ENCODE data around the gene TSPAN2.
A peak's percentile ranks its signal among the peaks of the same experiment; 100 is the strongest.

The TSPAN2 gene

DNA sequence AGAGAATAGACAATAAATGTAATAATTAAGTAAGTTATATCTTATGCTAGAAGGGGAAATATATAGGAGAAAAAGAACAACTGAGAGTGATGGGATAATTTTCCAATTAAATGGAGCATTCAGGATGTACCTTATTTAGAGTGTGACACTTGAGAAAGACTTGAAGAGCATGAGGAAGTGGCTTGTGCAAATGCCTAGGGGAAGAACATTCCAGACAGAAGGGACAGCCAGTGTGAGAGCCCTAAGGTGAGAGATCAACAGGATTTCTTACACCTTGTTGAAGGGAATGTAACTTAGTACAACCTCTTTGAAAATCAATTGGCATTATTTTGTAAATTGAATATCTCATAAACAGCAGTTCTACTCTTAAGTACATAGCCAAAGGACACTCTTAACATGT lies 28.8 kb upstream of the TSPAN2 start:
- in situ Hi-C loops (cut with MboI; ENCODE audit: low pct_unique_long_range_greater_than_20kb, low sequenced_read_pairs): loop anchor here (25.0 kb wide), 1 partner anchor 131 kb away; no protein-coding TSS in a partner anchor
- DNase-seq: no peak

DNA sequence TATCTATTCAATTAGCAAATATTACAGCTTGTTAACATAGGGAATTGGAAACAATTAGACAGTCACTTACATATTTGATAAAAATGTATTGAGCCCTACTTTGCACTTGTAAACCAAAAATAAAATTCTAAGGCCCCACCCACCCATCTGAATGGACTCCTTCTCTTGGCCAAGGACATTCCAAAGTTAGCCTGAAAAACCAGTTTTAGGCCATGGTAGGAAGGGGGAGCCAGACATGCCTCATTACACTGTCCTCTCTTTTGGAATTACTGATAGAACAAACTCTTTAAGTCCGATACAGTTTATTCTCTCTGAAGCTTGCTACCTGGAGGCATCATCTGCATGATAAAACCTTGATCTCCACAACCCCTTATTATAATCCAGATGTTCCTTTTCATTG lies 28.0 kb upstream of the TSPAN2 start:
- no peak for DNase-seq
- in situ Hi-C loops (cut with MboI; ENCODE audit: low pct_unique_long_range_greater_than_20kb, low sequenced_read_pairs): loop anchor here (25.0 kb wide), 1 partner anchor 130 kb away; no protein-coding TSS in a partner anchor

- DNase-seq: no peak
- in situ Hi-C loops (cut with MboI; ENCODE audit: low pct_unique_long_range_greater_than_20kb, low sequenced_read_pairs): loop anchor here (25.0 kb wide), 1 partner anchor 129 kb away; no protein-coding TSS in a partner anchor
Observed at GRCh38 chr1:115116512-115116911, 27.2 kb upstream of the TSPAN2 start.

DNA sequence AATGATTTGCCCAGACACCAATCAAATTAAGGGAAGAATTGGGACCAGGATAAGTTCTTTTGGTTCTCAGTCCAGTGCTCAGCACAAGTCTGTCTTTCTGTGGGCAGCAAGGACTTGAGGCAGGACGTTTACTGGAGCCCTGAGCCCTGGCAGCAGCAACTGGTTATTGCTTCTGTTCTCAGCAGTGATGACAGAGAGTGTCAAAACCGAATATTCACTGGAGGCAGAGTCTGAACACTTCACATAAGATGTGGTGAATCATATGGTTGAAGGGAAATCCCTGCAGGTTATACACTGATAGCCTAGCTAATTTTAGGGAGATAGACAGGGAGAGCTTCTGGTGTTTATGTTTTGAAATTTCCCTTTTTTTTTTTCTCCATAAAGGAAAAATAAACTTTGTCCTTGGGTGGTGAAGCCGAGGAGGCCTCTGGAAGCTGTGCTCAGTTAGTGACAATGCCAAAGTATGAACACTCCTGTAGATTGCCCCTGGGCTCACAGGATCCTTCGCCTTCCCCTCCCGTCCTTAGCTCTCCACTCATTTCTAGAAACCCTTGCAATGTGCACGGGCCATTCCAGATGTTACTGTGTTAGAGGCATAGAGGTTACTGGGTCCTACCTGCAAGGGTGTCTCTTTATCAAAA lies 26.3 kb upstream of the TSPAN2 start:
- no peak for DNase-seq
- in situ Hi-C loops (cut with MboI; ENCODE audit: low pct_unique_long_range_greater_than_20kb, low sequenced_read_pairs): loop anchor here (25.0 kb wide), 1 partner anchor 128 kb away; no protein-coding TSS in a partner anchor

DNA sequence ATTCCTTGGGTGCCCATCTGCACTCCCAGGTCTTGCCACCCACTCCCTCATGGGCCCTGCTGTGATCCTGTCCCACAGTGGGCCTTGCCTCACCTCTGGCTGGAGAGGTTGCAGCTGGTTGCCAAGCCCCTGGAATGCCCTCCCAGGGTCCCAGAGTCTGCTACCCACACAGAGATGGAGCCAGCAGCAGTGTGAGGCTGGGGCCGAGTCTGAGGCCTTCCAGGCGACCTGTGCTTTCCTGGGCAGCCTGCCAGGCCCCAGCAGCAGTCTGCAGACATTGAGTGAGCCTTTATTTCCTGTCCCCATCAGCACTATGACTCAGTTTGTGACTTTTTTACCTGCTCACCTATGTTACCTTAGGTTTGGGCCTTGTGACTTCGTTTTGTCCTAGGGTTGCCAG lies 25.0 kb upstream of the TSPAN2 start:
- in situ Hi-C loops (cut with MboI; ENCODE audit: low pct_unique_long_range_greater_than_20kb, low sequenced_read_pairs): loop anchor here (25.0 kb wide), 1 partner anchor 127 kb away; no protein-coding TSS in a partner anchor
- DNase-seq: no peak

GRCh38 chr1:115113766-115114165 lies 24.5 kb upstream of the TSPAN2 start:
- in situ Hi-C loops (cut with MboI; ENCODE audit: low pct_unique_long_range_greater_than_20kb, low sequenced_read_pairs): loop anchor here (25.0 kb wide), 1 partner anchor 126 kb away; no protein-coding TSS in a partner anchor
- DNase-seq: no peak

DNA sequence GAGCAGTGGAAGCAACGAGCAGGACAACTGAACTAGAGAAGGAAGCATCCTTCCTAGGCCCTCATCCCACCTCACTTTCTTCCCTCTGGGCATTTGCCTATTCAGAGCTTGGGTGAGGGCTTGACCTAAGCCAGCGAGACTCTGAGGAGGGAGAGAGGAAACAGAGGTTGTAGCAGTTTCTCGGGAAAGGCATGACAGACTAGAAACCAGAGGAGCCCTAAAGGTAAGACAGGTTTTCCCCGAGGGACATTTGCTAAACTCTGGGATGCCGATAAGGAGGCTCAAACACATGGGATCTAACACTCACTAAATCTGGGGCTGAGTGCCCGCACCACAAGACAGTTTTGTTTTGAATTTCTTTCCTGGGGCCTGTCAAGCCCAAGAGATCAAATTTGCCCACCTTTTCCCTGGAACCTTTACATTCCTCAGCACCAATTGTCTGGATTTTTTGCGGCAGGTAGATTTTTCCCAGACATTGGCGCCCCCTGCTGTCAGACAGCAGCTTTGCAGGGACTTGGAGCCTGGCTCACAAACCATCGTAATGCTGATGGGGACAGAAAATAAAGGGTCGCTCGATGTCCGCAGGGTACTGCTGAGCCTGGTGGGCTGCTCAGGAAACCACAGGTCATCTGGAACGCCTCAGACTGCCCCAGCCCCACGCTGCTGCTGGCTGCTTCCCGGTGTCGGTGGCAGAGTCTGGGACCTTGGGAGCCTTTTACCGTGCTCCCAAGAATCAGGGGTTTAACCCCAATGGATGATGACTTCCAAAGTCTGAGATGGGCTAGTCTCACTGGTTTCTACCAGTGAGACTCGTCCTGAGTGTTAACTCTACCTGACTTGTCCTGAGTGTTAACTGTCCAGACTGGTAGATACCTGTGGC lies 23.4 kb upstream of the TSPAN2 start:
- peak; percentile 56 for DNase-seq
- in situ Hi-C loops (cut with MboI; ENCODE audit: low pct_unique_long_range_greater_than_20kb, low sequenced_read_pairs): loop anchor here (25.0 kb wide), 1 partner anchor 125 kb away; no protein-coding TSS in a partner anchor

GRCh38 chr1:115107516-115108260 lies 18.4 kb upstream of the TSPAN2 start:
- no peak for DNase-seq
- in situ Hi-C loops (cut with MboI; ENCODE audit: low pct_unique_long_range_greater_than_20kb, low sequenced_read_pairs): loop anchor here (25.0 kb wide), 1 partner anchor 120 kb away; no protein-coding TSS in a partner anchor

DNA sequence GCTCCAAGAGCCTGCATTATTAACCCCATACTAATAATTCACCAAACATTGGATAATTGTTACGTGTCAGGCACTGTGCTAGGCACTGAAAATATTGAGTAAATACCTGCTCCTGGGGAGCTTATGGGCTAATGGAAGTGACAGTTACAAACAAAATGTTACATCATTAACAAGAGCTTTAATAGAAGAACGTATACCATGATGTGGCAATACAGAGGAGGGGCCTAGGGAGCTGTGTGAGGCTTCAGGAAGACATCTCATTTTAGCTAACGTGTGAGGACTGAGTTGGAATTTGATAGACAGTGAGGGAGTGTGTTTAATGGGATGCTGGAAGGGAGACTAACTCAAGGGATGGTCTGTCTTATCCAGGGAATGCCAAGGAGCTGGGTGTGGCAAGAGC lies 16.5 kb upstream of the TSPAN2 start:
- in situ Hi-C loops (cut with MboI; ENCODE audit: low pct_unique_long_range_greater_than_20kb, low sequenced_read_pairs): loop anchor here (25.0 kb wide), 1 partner anchor 119 kb away; no protein-coding TSS in a partner anchor
- no peak for DNase-seq

- in situ Hi-C loops (cut with MboI; ENCODE audit: low pct_unique_long_range_greater_than_20kb, low sequenced_read_pairs): loop anchor here (25.0 kb wide), 1 partner anchor 112 kb away; no protein-coding TSS in a partner anchor
Observed at GRCh38 chr1:115099693-115100050, 10.4 kb upstream of the TSPAN2 start.

GRCh38 chr1:115098979-115099692 lies 9.8 kb upstream of the TSPAN2 start:
- peak; percentile 69 for DNase-seq
- in situ Hi-C loops (cut with MboI; ENCODE audit: low pct_unique_long_range_greater_than_20kb, low sequenced_read_pairs): no loop called here

More at GRCh38 chr1:115099693-115100050, 10.4 kb upstream of the TSPAN2 start:
- DNase-seq: no peak

GRCh38 chr1:115092175-115092574 lies 2.9 kb upstream of the TSPAN2 start:
- DNase-seq: no peak
- in situ Hi-C loops (cut with MboI; ENCODE audit: low pct_unique_long_range_greater_than_20kb, low sequenced_read_pairs): no loop called here

- in situ Hi-C loops (cut with MboI; ENCODE audit: low pct_unique_long_range_greater_than_20kb, low sequenced_read_pairs): no loop called here
- DNase-seq: peak; percentile 11
Observed at GRCh38 chr1:115091572-115091971, 2.3 kb upstream of the TSPAN2 start.

DNA sequence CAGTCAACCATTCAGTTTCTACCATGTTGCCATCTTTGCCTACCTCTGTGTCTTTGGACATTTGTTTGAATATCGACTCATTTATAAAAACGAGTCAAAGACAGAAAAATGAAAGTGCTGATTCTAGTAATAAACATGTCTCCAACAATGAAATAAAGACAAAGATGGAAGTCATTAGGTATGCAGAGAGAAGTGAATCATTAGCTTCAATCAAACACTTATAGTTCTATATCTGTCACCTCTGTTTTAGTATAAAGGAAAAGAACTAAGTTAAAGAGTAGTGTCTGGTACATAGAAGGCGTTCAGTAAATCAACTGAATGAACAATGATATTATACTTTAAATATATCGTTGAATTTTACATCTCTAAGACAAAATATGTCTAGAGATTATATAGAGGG lies 1.7 kb upstream of the TSPAN2 start:
- in situ Hi-C loops (cut with MboI; ENCODE audit: low pct_unique_long_range_greater_than_20kb, low sequenced_read_pairs): no loop called here
- no peak for DNase-seq

DNA sequence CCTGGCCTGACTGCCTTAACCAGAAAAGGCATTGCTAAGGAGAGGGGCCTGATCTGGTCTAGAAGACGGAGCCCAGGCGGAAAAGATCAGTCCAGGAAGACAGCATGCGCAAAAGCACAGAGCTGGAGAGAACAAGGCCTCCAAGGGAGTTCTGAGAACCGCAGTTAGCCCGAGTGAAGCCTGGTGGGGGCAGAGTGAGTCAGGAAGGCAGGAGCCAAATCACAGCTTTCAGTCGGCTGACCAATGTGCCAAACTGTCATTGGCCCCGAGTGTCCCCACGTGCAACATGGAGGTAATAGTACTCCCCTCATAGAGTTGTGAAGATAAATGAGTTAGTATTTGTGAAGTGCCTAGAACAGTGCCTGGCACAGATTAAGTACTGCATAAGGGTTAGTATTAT lies 1.2 kb upstream of the TSPAN2 start:
- no peak for DNase-seq
- in situ Hi-C loops (cut with MboI; ENCODE audit: low pct_unique_long_range_greater_than_20kb, low sequenced_read_pairs): no loop called here

- DNase-seq: no peak
- in situ Hi-C loops (cut with MboI; ENCODE audit: low pct_unique_long_range_greater_than_20kb, low sequenced_read_pairs): no loop called here
Observed at GRCh38 chr1:115090186-115090490, 835 bp upstream of the TSPAN2 start.

DNA sequence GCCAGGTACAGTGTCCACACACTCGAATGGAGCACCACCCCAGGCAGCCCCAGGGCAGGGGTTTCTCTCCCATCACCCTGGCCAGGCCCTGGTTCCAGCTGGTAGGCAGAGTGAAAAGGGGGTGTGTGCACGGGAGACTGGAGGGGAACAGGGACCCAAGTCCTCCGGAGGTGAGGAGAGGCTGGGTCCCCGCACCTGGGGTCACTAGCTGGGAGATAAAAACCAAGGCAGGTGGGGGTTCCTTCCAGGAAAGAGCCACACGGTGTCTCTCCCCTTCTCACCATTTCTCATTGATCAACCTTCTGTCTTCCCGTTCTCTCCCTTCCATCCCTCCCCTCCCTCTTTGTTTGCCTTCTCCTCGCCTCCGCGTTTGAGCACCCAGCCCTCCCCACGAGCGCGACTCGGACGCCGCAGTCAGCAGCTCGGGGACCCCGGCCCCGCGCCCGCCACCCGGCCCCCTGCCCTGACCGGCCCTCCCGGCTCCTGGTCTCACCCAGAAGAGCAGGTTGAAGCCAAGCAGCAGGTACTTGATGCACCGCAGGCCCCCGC lies 358 bp downstream of the TSPAN2 start:
- no peak for DNase-seq
- in situ Hi-C loops (cut with MboI; ENCODE audit: low pct_unique_long_range_greater_than_20kb, low sequenced_read_pairs): no loop called here

DNA sequence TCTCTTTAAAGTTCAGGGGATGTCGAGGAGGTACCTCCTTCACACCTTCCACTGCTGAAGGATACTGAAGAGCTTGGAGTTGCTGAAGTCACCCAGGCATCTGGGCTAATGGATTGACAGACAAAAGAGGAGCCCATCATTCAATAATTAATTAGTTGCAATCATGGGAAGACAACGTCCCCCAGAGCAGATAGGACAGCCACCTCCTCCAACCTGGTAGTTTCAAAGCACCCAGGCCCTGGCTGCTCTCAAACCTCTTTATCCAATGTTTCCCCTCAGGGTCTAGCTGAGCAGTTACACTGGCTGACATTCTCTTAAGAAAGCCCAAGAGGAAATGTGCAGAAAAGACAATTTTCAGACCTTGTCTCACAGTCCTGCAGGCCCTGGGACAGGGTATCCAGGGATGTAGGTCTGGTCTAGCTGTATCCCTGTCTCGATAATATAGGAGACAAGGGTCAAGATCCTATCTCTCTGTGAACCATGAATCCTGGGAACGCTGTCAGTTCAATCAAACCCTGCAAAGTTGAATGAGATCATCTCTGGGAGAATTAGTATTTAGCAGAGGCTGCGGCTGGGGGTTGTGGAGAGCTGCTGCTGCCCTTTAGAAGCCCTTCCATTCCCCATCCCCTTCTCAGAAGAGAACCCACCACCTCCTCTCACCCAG lies 1.1 kb downstream of the TSPAN2 start:
- DNase-seq: no peak
- in situ Hi-C loops (cut with MboI; ENCODE audit: low pct_unique_long_range_greater_than_20kb, low sequenced_read_pairs): no loop called here

All from KBM-7 (cell line).